PC-9 (cell line): Measurements from ENCODE around the gene THADA.

Experiments used
- EZH2 ChIP-seq: fragments of 200-600 bp; sonication (generic); IDR thresholded peaks from 2 replicates; pipeline ENCODE4 v1.8.0; 2017; ENCODE audit warnings: antibody characterized with exemption, low read depth
- TF ChIP-seq, protein P1 (sequence below): fragments of 200-600 bp; sonication (generic); conservative IDR thresholded peaks from 2 replicates; pipeline ENCODE4 v1.6.1; 2017; ENCODE audit warnings: mixed run types, antibody characterized with exemption, mild to moderate bottlenecking, moderate library complexity

GRCh38 chr2:43238813-43239212 is 357.0 kb downstream of the THADA start:
- TF ChIP-seq, protein P1, sequence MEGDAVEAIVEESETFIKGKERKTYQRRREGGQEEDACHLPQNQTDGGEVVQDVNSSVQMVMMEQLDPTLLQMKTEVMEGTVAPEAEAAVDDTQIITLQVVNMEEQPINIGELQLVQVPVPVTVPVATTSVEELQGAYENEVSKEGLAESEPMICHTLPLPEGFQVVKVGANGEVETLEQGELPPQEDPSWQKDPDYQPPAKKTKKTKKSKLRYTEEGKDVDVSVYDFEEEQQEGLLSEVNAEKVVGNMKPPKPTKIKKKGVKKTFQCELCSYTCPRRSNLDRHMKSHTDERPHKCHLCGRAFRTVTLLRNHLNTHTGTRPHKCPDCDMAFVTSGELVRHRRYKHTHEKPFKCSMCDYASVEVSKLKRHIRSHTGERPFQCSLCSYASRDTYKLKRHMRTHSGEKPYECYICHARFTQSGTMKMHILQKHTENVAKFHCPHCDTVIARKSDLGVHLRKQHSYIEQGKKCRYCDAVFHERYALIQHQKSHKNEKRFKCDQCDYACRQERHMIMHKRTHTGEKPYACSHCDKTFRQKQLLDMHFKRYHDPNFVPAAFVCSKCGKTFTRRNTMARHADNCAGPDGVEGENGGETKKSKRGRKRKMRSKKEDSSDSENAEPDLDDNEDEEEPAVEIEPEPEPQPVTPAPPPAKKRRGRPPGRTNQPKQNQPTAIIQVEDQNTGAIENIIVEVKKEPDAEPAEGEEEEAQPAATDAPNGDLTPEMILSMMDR: no peak
- no peak for TF ChIP-seq EZH2
